Bronchial epithelial cell (primary cell): ENCODE data around the gene NR6A1. TPM values are rescaled to one million over a fixed set of nuclear protein-coding genes. Genes with fewer than 3 reads are reported as not detected.

Source experiments
- DNase-seq: peaks from one replicate; pipeline ENCODE4 v3.0.0-alpha.2; 2010; ENCODE audit warnings: low read depth
- FAIRE-seq: peaks from 2 replicates; lab custom pipeline; 2011; peaks lifted over from hg19 to GRCh38; lab: Jason Lieb, UNC
- H3K27me3 ChIP-seq: 2 replicates; pipeline ENCODE4 v1.5.1; 2011; ENCODE audit warnings: low read length; ENCODE audit not compliant: control insufficient read depth, insufficient read depth
- H3K36me3 ChIP-seq: 2 replicates; pipeline ENCODE4 v1.5.1; 2011; ENCODE audit warnings: low read length; ENCODE audit not compliant: control insufficient read depth, insufficient read depth
- H3K4me3 ChIP-seq: 2 replicates; pipeline ENCODE4 v1.5.1; 2011; ENCODE audit warnings: mild to moderate bottlenecking, low read depth, low read length, control low read depth
- CTCF ChIP-seq: IDR thresholded peaks from 2 replicates; pipeline ENCODE4 v1.5.1; 2011; ENCODE audit warnings: mild to moderate bottlenecking, moderate library complexity, low read length, control low read depth, inconsistent platforms; ENCODE audit not compliant: insufficient read depth, severe bottlenecking
- total RNA-seq: library from RNA; depleted of rRNA; stranded (reverse); fragments of >200 nt; gene quantifications from 2 replicates; pipeline ENCODE4 v1.2.1, GENCODE V29; 2014

Gene NR6A1
- total RNA-seq, 1 donor from 2014 or later, result 2.9 TPM

GRCh38 chr9:124757616-124758015 is 13.5 kb downstream of the NR6A1 start:
- H3K4me3 ChIP-seq, result no peak overlapping the region
- no peak for TF ChIP-seq CTCF
- no peaks in the 10 kb centered on the region for H3K27me3 ChIP-seq
- no peaks in the 10 kb centered on the region for H3K36me3 ChIP-seq
- no peak for DNase-seq
- FAIRE-seq, result no peak

DNA sequence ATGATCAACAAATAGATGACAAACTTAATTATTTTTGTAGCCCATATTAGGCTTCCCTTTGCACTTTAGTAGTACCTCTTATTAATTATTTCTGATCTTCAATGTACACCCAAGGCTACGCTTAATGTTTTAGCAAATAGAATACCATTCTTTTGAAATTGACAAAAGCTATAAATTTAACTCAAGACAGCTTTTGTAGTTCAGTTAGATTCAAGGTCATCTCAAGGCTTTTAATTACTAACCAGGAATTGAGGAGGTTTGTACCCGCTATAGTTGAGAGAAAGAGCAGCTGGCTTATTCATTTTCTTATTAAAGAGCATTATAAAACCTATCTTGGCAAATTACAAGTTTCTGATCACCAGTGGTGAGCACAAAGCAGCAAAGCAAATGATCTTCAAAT is 15.1 kb downstream of the NR6A1 start:
- Histone ChIP-seq H3K27me3 (no peaks in the 10 kb centered on the region), H3K36me3 (no peaks in the 10 kb centered on the region), H3K4me3 (no peak overlapping the region)
- no peak for TF ChIP-seq CTCF
- FAIRE-seq (no peak), DNase-seq (no peak)

DNA sequence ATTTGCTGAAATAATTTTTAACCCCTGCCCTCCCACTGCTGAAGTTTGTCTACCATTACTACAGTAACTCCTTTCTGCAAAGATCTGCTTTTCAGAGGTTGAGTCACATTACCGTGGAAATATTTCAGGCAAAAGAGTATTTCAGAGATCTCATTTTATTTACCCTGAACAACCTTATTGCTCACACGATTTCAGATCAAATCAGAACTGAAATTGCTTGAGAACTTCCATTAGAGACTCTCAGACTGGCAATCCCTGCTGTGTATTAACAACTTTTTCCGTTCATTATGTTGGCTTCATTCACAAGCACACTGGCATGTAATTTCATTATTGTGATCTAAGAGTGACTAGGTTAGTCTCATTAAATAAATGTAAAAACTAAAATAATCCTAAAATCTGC is 16.1 kb downstream of the NR6A1 start:
- no peaks in the 10 kb centered on the region for H3K36me3 ChIP-seq
- DNase-seq (no peak), FAIRE-seq (no peak)
- no peak for TF ChIP-seq CTCF
- H3K4me3 ChIP-seq, result no peak overlapping the region
- no peaks in the 10 kb centered on the region for H3K27me3 ChIP-seq

GRCh38 chr9:124754289-124754688 is 16.8 kb downstream of the NR6A1 start:
- no peak overlapping the region for H3K4me3 ChIP-seq
- H3K27me3 ChIP-seq, result no peaks in the 10 kb centered on the region
- H3K36me3 ChIP-seq, result no peaks in the 10 kb centered on the region
- peak; percentile 21 for TF ChIP-seq CTCF
- FAIRE-seq, result no peak
- DNase-seq, result no peak

GRCh38 chr9:124752967-124753366 is 18.1 kb downstream of the NR6A1 start:
- H3K36me3 ChIP-seq, result no peaks in the 10 kb centered on the region
- H3K4me3 ChIP-seq, result no peak overlapping the region
- peak; percentile 64 for DNase-seq
- no peaks in the 10 kb centered on the region for H3K27me3 ChIP-seq
- TF ChIP-seq CTCF, result no peak
- FAIRE-seq, result no peak

DNA sequence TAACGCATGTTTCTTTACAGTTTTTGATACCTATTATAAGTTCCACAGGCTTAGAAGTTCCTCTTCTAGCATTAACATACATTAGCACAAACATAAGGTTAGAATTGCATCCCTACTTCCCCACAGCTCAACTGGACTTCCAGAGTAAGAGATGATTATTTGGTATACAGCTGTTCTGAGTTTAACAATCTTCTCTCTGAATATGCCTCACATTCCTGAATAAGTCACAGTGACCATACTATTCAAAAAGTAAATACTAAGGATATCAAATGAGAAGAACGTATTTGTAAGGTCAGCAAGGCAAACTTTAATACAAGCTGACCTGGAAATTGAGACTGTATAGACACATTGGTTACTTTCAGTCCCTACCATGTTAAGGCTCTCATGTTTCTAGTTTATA is 21.3 kb downstream of the NR6A1 start:
- FAIRE-seq (no peak), DNase-seq (no peak)
- Histone ChIP-seq H3K27me3 (no peaks in the 10 kb centered on the region), H3K4me3 (no peak overlapping the region), H3K36me3 (no peaks in the 10 kb centered on the region)
- no peak for TF ChIP-seq CTCF
